ENCODE measurements around the gene SLX4IP.

DNA sequence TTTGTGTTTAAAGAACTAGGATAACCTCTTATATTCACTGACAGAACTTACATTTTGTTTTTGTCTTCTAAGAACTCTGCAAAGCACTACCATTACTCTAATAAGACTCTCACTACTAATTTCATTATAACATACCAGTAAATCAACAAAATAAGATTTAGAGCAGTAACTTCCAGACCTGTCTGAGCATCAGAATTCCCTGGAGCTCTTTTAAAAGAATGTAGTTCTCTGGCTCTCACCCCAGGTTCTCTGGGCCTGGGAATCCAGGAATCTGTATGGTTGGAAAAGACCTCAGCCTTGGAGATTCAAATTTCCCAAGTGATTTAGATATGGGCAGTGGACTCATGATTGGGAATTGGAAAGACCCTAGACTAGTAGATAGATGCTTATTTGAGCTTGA lies 149.3 kb downstream of the SLX4IP start:
- no peak for TF ChIP-seq NFIC (IDR thresholded peaks at IDR 0.05)
- no peak for TF ChIP-seq YY1 (IDR thresholded peaks at IDR 0.05; ENCODE audit: low read depth)
- TF ChIP-seq, protein P1, sequence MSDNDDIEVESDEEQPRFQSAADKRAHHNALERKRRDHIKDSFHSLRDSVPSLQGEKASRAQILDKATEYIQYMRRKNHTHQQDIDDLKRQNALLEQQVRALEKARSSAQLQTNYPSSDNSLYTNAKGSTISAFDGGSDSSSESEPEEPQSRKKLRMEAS (IDR thresholded peaks at IDR 0.05), result no peak
- no peak for TF ChIP-seq EP300 (IDR thresholded peaks at IDR 0.05; ENCODE audit: borderline replicate concordance)
- TF ChIP-seq CEBPB (IDR thresholded peaks at IDR 0.05), result no peak
